Endothelial cell of umbilical vein (primary cell): Measurements from ENCODE around the gene PDAP1. TPM values are rescaled to one million over a fixed set of nuclear protein-coding genes. Genes with fewer than 3 reads are reported as not detected.

Experiments used
- BruUV-seq: library from RNA; stranded (reverse); fragments of 400-500 nt; replicated peaks from 2 replicates; lab custom pipeline; 2021; lab: Mats Ljungman, UMichigan
- CTCF ChIA-PET: fragments of 300-600, 350-600 bp; sonication (Branson Sonifier 250); formaldehyde crosslinking; loops from one replicate; lab custom pipeline; 2021; ENCODE audit warnings: antibody characterized with exemption, inconsistent platforms; lab: Charles Lee
- POLR2A ChIA-PET: fragments of 300-600, 350-600 bp; sonication (Branson Sonifier 250); formaldehyde crosslinking; loops from one replicate; lab custom pipeline; 2021; ENCODE audit warnings: antibody characterized with exemption, inconsistent platforms; lab: Charles Lee
- DNase-seq: peaks from one replicate; pipeline ENCODE4 v3.0.0-alpha.2; 2011; ENCODE audit warnings: low read depth, low spot score
- FAIRE-seq: peaks from 2 replicates; lab custom pipeline; 2011; peaks lifted over from hg19 to GRCh38; lab: Jason Lieb, UNC
- H2AFZ ChIP-seq: 2 replicates; pipeline ENCODE4 v1.6.0; 2012; ENCODE audit warnings: low read depth, low read length, control low read depth, inconsistent platforms
- H3K27ac ChIP-seq: 2 replicates; pipeline ENCODE4 v1.5.1; 2011; ENCODE audit warnings: low read depth, mild to moderate bottlenecking, control low read depth, low read length, moderate library complexity; ENCODE audit not compliant: insufficient read depth
- H3K27me3 ChIP-seq, 2 experiments: 2 replicates each; pipeline versions ENCODE4 v1.6.0 to v1.6.1; 2011; ENCODE audit warnings: low read length in 2 of 2, mixed read lengths in 1 of 2; ENCODE audit not compliant: control insufficient read depth in 2 of 2, insufficient read depth in 2 of 2
- H3K36me3 ChIP-seq, 2 experiments: 2 replicates in 1 of 2; 3 replicates in 1 of 2; pipeline ENCODE4 v1.5.1; 2011; ENCODE audit warnings: low read length in 2 of 2, mild to moderate bottlenecking in 1 of 2, moderate library complexity in 1 of 2; ENCODE audit not compliant: control insufficient read depth in 2 of 2, insufficient read depth in 2 of 2; ENCODE audit errors: extremely low read depth in 1 of 2
- H3K4me1 ChIP-seq: 3 replicates; pipeline ENCODE4 v1.5.1; 2011; ENCODE audit warnings: mild to moderate bottlenecking, low read length; ENCODE audit not compliant: control insufficient read depth, insufficient read depth; ENCODE audit errors: extremely low read depth
- H3K4me2 ChIP-seq: 2 replicates; pipeline ENCODE4 v1.6.1; 2011; ENCODE audit warnings: low read length, control low read depth, mixed read lengths; ENCODE audit not compliant: insufficient read depth
- H3K4me3 ChIP-seq, 3 experiments: fragments of 200-600 bp in 1 of 3; sonication (generic), shearing (Covaris generic) in 1 of 3; replicated peaks in 1 of 3; 2 replicates each; pipeline ENCODE4 v1.5.1; 2011 to 2016; ENCODE audit warnings: control low read depth in 3 of 3, low read length in 3 of 3, mild to moderate bottlenecking in 2 of 3, inconsistent platforms in 1 of 3, low read depth in 1 of 3, moderate library complexity in 1 of 3; ENCODE audit not compliant: insufficient read depth in 1 of 3
- H3K79me2 ChIP-seq: 2 replicates; pipeline ENCODE4 v1.6.0; 2012; ENCODE audit warnings: low read length, inconsistent platforms; ENCODE audit not compliant: control insufficient read depth, insufficient read depth
- H3K9ac ChIP-seq: replicated peaks from 2 replicates; pipeline ENCODE3; 2011; ENCODE audit warnings: low read length, control low read depth; ENCODE audit not compliant: insufficient read depth; ENCODE audit errors: extremely low read depth
- H3K9me1 ChIP-seq: replicated peaks from 3 replicates; pipeline ENCODE4 v1.6.0; 2011; ENCODE audit warnings: mild to moderate bottlenecking, low read length; ENCODE audit not compliant: control insufficient read depth, insufficient read depth; ENCODE audit errors: extremely low read depth
- H3K9me3 ChIP-seq: replicated peaks from 2 replicates; pipeline ENCODE4 v1.5.1; 2012; ENCODE audit warnings: low read length, inconsistent platforms; ENCODE audit not compliant: control insufficient read depth, insufficient read depth
- H4K20me1 ChIP-seq: replicated peaks from 2 replicates; pipeline ENCODE3; 2011; ENCODE audit warnings: mild to moderate bottlenecking, low read length; ENCODE audit not compliant: control insufficient read depth, insufficient read depth; ENCODE audit errors: extremely low read depth
- CTCF ChIP-seq, 2 donors: IDR thresholded peaks; 1 replicate in 1 of 2; 2 replicates in 1 of 2; pipeline ENCODE4 v1.5.1; 2011; ENCODE audit warnings: low read length in 2 of 2, mild to moderate bottlenecking in 2 of 2, moderate library complexity in 2 of 2, control low read depth in 1 of 2, inconsistent platforms in 1 of 2, low read depth in 1 of 2; ENCODE audit not compliant: insufficient read depth in 1 of 2; ENCODE audit errors: extremely low read depth in 1 of 2
- EZH2 ChIP-seq: IDR thresholded peaks from 2 replicates; pipeline ENCODE4 v1.6.1; 2012; ENCODE audit warnings: borderline replicate concordance, low read depth, mild to moderate bottlenecking, moderate library complexity, low read length, inconsistent platforms; ENCODE audit not compliant: severe bottlenecking
- FOS ChIP-seq: IDR thresholded peaks from 2 replicates; pipeline ENCODE4 v1.6.1; 2011; ENCODE audit warnings: mild to moderate bottlenecking, low read length, moderate library complexity, borderline replicate concordance; ENCODE audit not compliant: insufficient read depth
- GATA2 ChIP-seq: IDR thresholded peaks from 2 replicates; pipeline ENCODE4 v1.7.0; 2011; ENCODE audit warnings: low read depth, mild to moderate bottlenecking, moderate library complexity, mixed read lengths, low read length; ENCODE audit not compliant: insufficient read length, insufficient read depth
- JUN ChIP-seq: IDR thresholded peaks from 2 replicates; pipeline ENCODE4 v1.6.1; 2011; ENCODE audit warnings: borderline replicate concordance, low read depth; ENCODE audit not compliant: insufficient read length, insufficient read depth
- MYC ChIP-seq: IDR thresholded peaks from one replicate; pipeline ENCODE4 v1.6.1; 2011; ENCODE audit warnings: mild to moderate bottlenecking, low read depth, low read length
- POLR2A ChIP-seq: IDR thresholded peaks from 2 replicates; pipeline ENCODE4 v1.6.1; 2012; ENCODE audit warnings: low read depth, mild to moderate bottlenecking, control low read depth, low read length
- POLR2AphosphoS5 ChIP-seq: IDR thresholded peaks from 2 replicates; pipeline ENCODE4 v1.6.1; 2012; ENCODE audit warnings: low read depth, mild to moderate bottlenecking, control low read depth, low read length, moderate library complexity; ENCODE audit not compliant: insufficient read depth
- dilution Hi-C: fragments of 300-500 bp; cut with MboI; formaldehyde crosslinking; loops from one replicate; pipeline ENCODE4 v1.15.0; 2019; ENCODE audit warnings: low sequenced_read_pairs; ENCODE audit not compliant: extremely low pct_ligation_motif_present
- intact Hi-C: fragments of 100-400 bp; cut with micrococcal nuclease; formaldehyde crosslinking; loops from one replicate; pipeline ENCODE4 v1.10.0; 2022
- polyA plus RNA-seq, 4 experiments: library from polyadenylated mRNA; depleted of rRNA in 3 of 4; stranded (reverse) in 3 of 4; unstranded in 1 of 4; fragments of >200 nt; gene quantifications; 2 replicates each; pipeline versions ENCODE4 v1.2.1 to v1.2.3, GENCODE V29; 2011 to 2012; ENCODE audit warnings: missing spikeins in 1 of 4
- total RNA-seq: library from RNA; stranded (reverse); gene quantifications from 2 replicates; pipeline ENCODE4 v1.2.3, GENCODE V29; 2021
- TF ChIP-seq, protein P1 (sequence below): IDR thresholded peaks from 2 replicates; pipeline ENCODE4 v1.6.1; 2011; ENCODE audit not compliant: insufficient read depth, insufficient read length

PDAP1 gene
- total and polyA plus RNA-seq, 2 donors (not counting 3 experiments of a cell fraction or from before 2014, with no cell fraction given) = 32.6 to 150 TPM

DNA sequence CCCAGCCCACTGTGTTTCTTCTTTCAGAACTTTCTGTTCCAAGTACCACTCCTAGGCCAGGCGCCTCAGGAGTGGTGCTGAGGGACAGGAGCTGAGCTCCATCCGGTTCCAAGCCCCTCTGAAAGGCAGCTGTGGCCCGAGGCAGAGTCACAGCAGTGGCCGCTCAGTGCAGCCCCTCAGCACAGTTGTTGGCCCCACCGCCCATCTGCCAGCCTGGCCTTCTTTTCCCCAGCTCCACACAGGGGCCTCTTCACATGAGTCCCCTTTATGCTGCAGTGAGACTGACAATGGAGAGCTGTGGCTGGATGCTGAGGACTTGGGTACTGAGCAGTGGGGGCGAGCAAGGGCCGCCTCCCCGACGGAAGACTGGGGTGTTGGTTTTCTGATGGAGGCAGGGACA lies 9.9 kb upstream of the PDAP1 start:
- Histone ChIP-seq H4K20me1 (peaks cover 3% of the 10 kb centered on the region), H3K4me3 (no peak overlapping the region), H3K9me1 (no peaks in the 10 kb centered on the region), H3K4me1 (no peaks in the 10 kb centered on the region), H3K4me2 (no peak overlapping the region), H3K27ac (no peak overlapping the region), H2AFZ (no peak overlapping the region), H3K27me3 (no peaks in the 10 kb centered on the region), H3K9me3 (no peaks in the 10 kb centered on the region), H3K79me2 (peaks cover 2% of the 10 kb centered on the region), H3K36me3 (peaks cover 9 to 32% of the 10 kb centered on the region in 2 experiments), H3K9ac (no peak overlapping the region)
- ChIA-PET POLR2A (no interaction called here), CTCF (no interaction called here)
- DNase-seq (no peak), FAIRE-seq (no peak)
- TF ChIP-seq EZH2 (no peak), POLR2A (no peak), POLR2AphosphoS5 (no peak), JUN (no peak), CTCF (IDR thresholded peaks at IDR 0.05; ENCODE audit: extremely low read depth in 1 of 2, insufficient read depth in 1 of 2, low read depth in 1 of 2, low read length in 2 of 2) (no peak), MYC (no peak), FOS (no peak), GATA2 (no peak)
- TF ChIP-seq, protein P1, sequence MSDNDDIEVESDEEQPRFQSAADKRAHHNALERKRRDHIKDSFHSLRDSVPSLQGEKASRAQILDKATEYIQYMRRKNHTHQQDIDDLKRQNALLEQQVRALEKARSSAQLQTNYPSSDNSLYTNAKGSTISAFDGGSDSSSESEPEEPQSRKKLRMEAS = no peak
- no TSS peak for BruUV-seq
- dilution Hi-C loops = no loop called here
- intact Hi-C loops = no loop called here
